Mucosa of descending colon (tissue), 3 donors: ENCODE data around the gene URAD. TPM values are rescaled to one million over a fixed set of nuclear protein-coding genes. Genes with fewer than 3 reads are reported as not detected.

Experiments used
- ATAC-seq: fragments of 200-7000 bp; cut with Tn5 transposase; one replicate; pipeline ENCODE4 v1.9.1; 2020; ENCODE audit warnings: mild to moderate bottlenecking, moderate library complexity
- DNase-seq, 3 donors: peaks; one replicate each; pipeline ENCODE4 v3.0.0-alpha.2; 2020
- H3K36me3 ChIP-seq: fragments of 200-600 bp; one replicate; pipeline ENCODE4 v1.8.0; 2021; ENCODE audit warnings: low read depth, mild to moderate bottlenecking
- H3K4me1 ChIP-seq: fragments of 200-600 bp; one replicate; pipeline ENCODE4 v1.8.0; 2021; ENCODE audit warnings: low read depth, mild to moderate bottlenecking
- H3K4me3 ChIP-seq: fragments of 200-600 bp; one replicate; pipeline ENCODE4 v1.8.0; 2021; ENCODE audit warnings: mild to moderate bottlenecking
- H3K9me3 ChIP-seq: fragments of 200-600 bp; one replicate; pipeline ENCODE4 v1.8.0; 2021; ENCODE audit warnings: mild to moderate bottlenecking
- CTCF ChIP-seq: fragments of 200-600 bp; IDR thresholded peaks from one replicate; pipeline ENCODE4 v1.8.0; 2022; ENCODE audit warnings: antibody characterized with exemption, mild to moderate bottlenecking
- intact Hi-C, 2 donors: fragments of 100-400 bp; cut with DNase I in 1 of 2; cut with micrococcal nuclease in 1 of 2; formaldehyde crosslinking; loops; one replicate each; pipeline versions ENCODE4 v1.11.0 to v1.11.1; 2022; cut with DNase I, micrococcal nuclease
- total RNA-seq, 3 donors: library from RNA; stranded (reverse); fragmentation: NEBNext Ultra II Directional in 2 of 3; extraction: Animal tissue kit (Norgen Biotek cat#: 25700) in 2 of 3; gene quantifications; one replicate each; pipeline versions ENCODE4 v1.2.1 to v1.2.4, GENCODE V29; 2021 to 2023
- donor health status: DM: no; HTN: no; CAD: no; lungs with moderate emphysema.
- donor health status: DM: no; HTN: no; CAD: no.
- donor health status: DM: no; HTN: yes; CAD: no.

Gene URAD
- total RNA-seq, 3 donors from 2014 or later: 17.9 to 62.9 (median 23.9) TPM

DNA sequence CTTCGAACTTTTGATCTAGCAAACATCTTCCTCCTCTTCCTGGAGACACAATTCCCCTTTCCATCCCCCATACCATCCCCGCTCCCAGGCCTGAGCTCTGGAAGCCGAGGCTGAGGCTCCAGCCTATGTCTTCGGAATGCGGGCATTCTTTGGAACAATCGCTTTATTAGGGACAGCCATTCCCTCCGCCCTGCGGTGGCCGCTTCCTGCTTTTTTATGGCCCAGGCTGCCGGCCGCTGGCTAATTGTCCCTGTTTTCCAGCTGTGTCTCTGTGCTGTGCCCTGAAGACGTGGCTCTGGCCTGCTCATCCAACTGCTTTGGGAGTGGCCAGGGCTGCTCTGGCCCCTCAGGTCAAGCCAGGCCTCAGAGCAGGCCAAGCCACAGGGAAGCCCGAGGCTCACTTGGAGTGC lies 17.3 kb downstream of the URAD start:
- no peak overlapping the region for H3K4me3 ChIP-seq
- H3K36me3 ChIP-seq: no peaks in the 10 kb centered on the region
- ATAC-seq (peak; percentile 31), DNase-seq (peak; percentile 80 to 86 (median 82))
- intact Hi-C loops: no loop called here
- H3K4me1 ChIP-seq: peaks cover 19% of the 10 kb centered on the region
- TF ChIP-seq CTCF: no peak
- no peaks in the 10 kb centered on the region for H3K9me3 ChIP-seq

GRCh38 chr13:27970382-27971235 lies 17.9 kb downstream of the URAD start:
- intact Hi-C loops: no loop called here
- peak in 2 of 3 donors; percentile 31 to 54 for DNase-seq
- Histone ChIP-seq H3K9me3 (no peaks in the 10 kb centered on the region), H3K4me1 (peaks cover 19% of the 10 kb centered on the region), H3K36me3 (no peaks in the 10 kb centered on the region), H3K4me3 (no peak overlapping the region)
- no peak for ATAC-seq
- TF ChIP-seq CTCF: no peak

- Histone ChIP-seq H3K9me3 (no peaks in the 10 kb centered on the region), H3K4me1 (peaks cover 19% of the 10 kb centered on the region), H3K36me3 (no peaks in the 10 kb centered on the region), H3K4me3 (peak overlapping the region; percentile 1)
- intact Hi-C loops: no loop called here
- TF ChIP-seq CTCF: no peak
- ATAC-seq: no peak
- DNase-seq: no peak
Measured at GRCh38 chr13:27969866-27970229, 18.6 kb downstream of the URAD start.

DNA sequence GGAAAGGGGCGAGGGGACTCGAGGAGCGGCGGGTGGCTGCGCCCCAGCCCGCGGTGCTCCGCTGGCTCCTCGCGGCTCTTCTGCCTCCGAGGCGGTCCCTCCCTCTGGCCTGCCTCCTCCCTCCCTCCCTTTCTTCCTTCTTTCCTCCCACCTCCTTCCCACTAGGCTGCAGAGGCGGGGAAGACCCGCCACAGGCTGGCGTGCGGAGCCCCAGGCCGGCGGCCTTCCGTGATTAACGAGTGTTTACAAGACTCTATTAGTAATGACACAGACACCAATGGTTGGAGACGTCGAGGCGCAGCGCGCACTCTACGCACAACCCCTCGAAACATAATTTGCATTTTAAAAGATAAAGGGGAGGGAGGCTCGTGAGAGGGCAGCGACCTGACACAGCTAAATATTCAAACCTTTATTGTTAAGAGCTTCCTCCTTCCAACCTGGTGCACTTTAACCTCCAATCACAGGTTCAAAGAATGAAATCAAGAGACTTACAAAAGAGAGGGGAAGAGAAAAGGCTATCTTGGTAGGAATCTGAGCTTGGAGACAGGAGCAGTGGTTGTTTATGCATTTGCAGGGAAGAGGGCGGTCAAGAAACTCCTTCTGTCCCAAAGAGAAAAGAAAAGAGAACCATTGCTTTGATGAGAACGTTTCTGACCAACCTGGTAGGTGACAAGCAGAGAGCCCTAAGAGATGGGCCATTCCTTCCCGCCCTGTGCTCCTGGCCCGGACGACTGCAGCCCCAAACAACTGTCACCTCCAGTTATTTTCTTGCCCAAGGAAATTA lies 19.2 kb downstream of the URAD start, which contains the start of gene CDX2:
TSS of gene CDX2 (minus strand) at position 234 of the 784 bp plus-strand sequence. CDS start 309 bp downstream, outside the sequence.
- Histone ChIP-seq H3K9me3 (no peaks in the 10 kb centered on the region), H3K4me1 (peaks cover 19% of the 10 kb centered on the region), H3K36me3 (no peaks in the 10 kb centered on the region), H3K4me3 (peak within 1 kb of the TSS; percentile 60)
- intact Hi-C loops: no loop called here
- ATAC-seq: peak; percentile 78
- no peak for TF ChIP-seq CTCF
- DNase-seq: peak; percentile 92 to 95 (median 93)

DNA sequence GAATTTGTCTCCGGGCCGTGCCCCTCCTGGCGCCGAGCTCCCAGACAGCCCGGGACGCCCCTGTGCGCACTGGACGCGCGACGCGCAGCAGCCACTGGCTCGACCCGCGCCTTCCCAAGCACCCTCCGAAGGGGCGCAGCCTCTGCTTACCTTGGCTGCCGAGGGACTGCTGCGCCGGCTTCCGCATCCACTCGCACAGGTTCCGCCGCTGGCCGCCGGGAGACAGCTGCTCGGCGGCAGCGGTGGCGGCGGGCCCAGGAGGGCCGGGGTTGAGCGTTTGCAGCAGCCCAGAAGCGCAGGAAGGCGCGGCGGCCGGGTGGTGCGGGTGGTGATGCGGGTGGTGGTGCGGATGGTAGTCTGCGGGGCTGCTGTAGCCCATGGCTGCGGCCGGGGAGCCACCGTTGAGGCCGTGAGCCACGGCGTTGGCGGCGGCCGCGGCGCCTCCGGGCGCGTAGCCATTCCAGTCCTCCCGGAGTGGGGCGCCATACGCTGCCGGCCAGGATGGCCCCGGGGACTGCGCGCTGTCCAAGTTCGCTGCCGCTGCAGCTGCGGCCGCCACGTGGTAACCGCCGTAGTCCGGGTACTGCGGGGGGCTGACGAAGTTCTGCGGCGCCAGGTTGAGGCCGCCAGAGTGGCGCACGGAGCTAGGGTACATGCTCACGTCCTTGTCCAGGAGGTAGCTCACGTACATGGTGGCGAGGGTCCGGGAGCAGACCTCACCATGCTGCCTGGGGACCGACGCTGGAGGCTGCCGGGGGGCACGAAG lies 20.0 kb downstream of the URAD start:
- Histone ChIP-seq H3K4me3 (peak overlapping the region; percentile 60), H3K4me1 (peaks cover 14% of the 10 kb centered on the region), H3K36me3 (no peaks in the 10 kb centered on the region), H3K9me3 (no peaks in the 10 kb centered on the region)
- DNase-seq (no peak), ATAC-seq (peak; percentile 4)
- intact Hi-C loops: no loop called here
- no peak for TF ChIP-seq CTCF
